ENCODE measurements around the gene CTTNBP2. TPM values are rescaled to one million over a fixed set of nuclear protein-coding genes. Genes with fewer than 3 reads are reported as not detected.

CTTNBP2 gene
- total RNA-seq, 2 experiments from 2014 or later: not detected

GRCh38 chr7:117863618-117864017, 9.6 kb downstream of the CTTNBP2 start:
- POLR2A ChIA-PET: no interaction called here
- ATAC-seq (no peak), DNase-seq (no peak)
- Mint-ChIP-seq H3K4me1 (no peaks in the 10 kb centered on the region), H3K27ac (no peak overlapping the region), H3K4me3 (no peak overlapping the region), H3K27me3 (peaks cover 5% of the 10 kb centered on the region), H3K9me3 (ENCODE audit: low read depth) (no peaks in the 10 kb centered on the region), H3K36me3 (ENCODE audit: low read depth) (no peaks in the 10 kb centered on the region)
- intact Hi-C loops (cut with DNase I, micrococcal nuclease): no loop called here
- CTCF ChIA-PET: no interaction called here

- intact Hi-C loops (cut with DNase I, micrococcal nuclease): no loop called here
Measured at GRCh38 chr7:117862378-117862777, 10.9 kb downstream of the CTTNBP2 start.

GRCh38 chr7:117859246-117859812, 13.9 kb downstream of the CTTNBP2 start:
- H3K4me1 Mint-ChIP-seq: no peaks in the 10 kb centered on the region
- DNase-seq (no peak), ATAC-seq (no peak)
- no peak overlapping the region for H3K4me3 Mint-ChIP-seq
- ChIA-PET POLR2A (no interaction called here), CTCF (no interaction called here)
- H3K36me3 Mint-ChIP-seq (ENCODE audit: low read depth): no peaks in the 10 kb centered on the region
- H3K9me3 Mint-ChIP-seq (ENCODE audit: low read depth): no peaks in the 10 kb centered on the region
- H3K27ac Mint-ChIP-seq: no peak overlapping the region
- intact Hi-C loops (cut with DNase I, micrococcal nuclease): no loop called here
- H3K27me3 Mint-ChIP-seq: peaks cover 2% of the 10 kb centered on the region

More at GRCh38 chr7:117862378-117862777, 10.9 kb downstream of the CTTNBP2 start:
- peaks cover 5% of the 10 kb centered on the region for H3K27me3 Mint-ChIP-seq
- H3K4me3 Mint-ChIP-seq: no peak overlapping the region
- ChIA-PET POLR2A (no interaction called here), CTCF (no interaction called here)
- no peaks in the 10 kb centered on the region for H3K4me1 Mint-ChIP-seq
- H3K36me3 Mint-ChIP-seq (ENCODE audit: low read depth): no peaks in the 10 kb centered on the region
- H3K9me3 Mint-ChIP-seq (ENCODE audit: low read depth): no peaks in the 10 kb centered on the region
- no peak overlapping the region for H3K27ac Mint-ChIP-seq
- DNase-seq: no peak
- ATAC-seq: no peak

GRCh38 chr7:117858712-117859111, 14.5 kb downstream of the CTTNBP2 start:
- Mint-ChIP-seq H3K36me3 (ENCODE audit: low read depth) (no peaks in the 10 kb centered on the region), H3K9me3 (ENCODE audit: low read depth) (no peaks in the 10 kb centered on the region), H3K4me3 (no peak overlapping the region), H3K27me3 (peaks cover 2% of the 10 kb centered on the region), H3K27ac (no peak overlapping the region), H3K4me1 (no peaks in the 10 kb centered on the region)
- intact Hi-C loops (cut with DNase I, micrococcal nuclease): no loop called here
- DNase-seq: no peak
- ChIA-PET CTCF (no interaction called here), POLR2A (no interaction called here)
- no peak for ATAC-seq

GRCh38 chr7:117857718-117858117, 15.5 kb downstream of the CTTNBP2 start:
- Mint-ChIP-seq H3K27me3 (peaks cover 2% of the 10 kb centered on the region), H3K36me3 (ENCODE audit: low read depth) (no peaks in the 10 kb centered on the region), H3K4me1 (no peaks in the 10 kb centered on the region), H3K9me3 (ENCODE audit: low read depth) (no peaks in the 10 kb centered on the region), H3K27ac (no peak overlapping the region), H3K4me3 (no peak overlapping the region)
- ChIA-PET CTCF (no interaction called here), POLR2A (no interaction called here)
- DNase-seq (no peak), ATAC-seq (no peak)
- intact Hi-C loops (cut with DNase I, micrococcal nuclease): no loop called here

- no peak overlapping the region for H3K27ac Mint-ChIP-seq
- DNase-seq (no peak), ATAC-seq (no peak)
- ChIA-PET POLR2A (no interaction called here), CTCF (interaction anchor here (0.6 to 0.7 kb wide), 2 partner anchors 25 to 1783 kb away, joined by 3 read pairs; no protein-coding TSS in a partner anchor)
- H3K4me3 Mint-ChIP-seq: no peak overlapping the region
- H3K4me1 Mint-ChIP-seq: no peaks in the 10 kb centered on the region
- intact Hi-C loops (cut with DNase I, micrococcal nuclease): no loop called here
- H3K36me3 Mint-ChIP-seq (ENCODE audit: low read depth): no peaks in the 10 kb centered on the region
- H3K27me3 Mint-ChIP-seq: peaks cover 6% of the 10 kb centered on the region
- H3K9me3 Mint-ChIP-seq (ENCODE audit: low read depth): no peaks in the 10 kb centered on the region
Measured at GRCh38 chr7:117856196-117856595, 17.0 kb downstream of the CTTNBP2 start.

- Mint-ChIP-seq H3K4me1 (no peaks in the 10 kb centered on the region), H3K27ac (no peak overlapping the region), H3K27me3 (peaks cover 6% of the 10 kb centered on the region), H3K9me3 (ENCODE audit: low read depth) (no peaks in the 10 kb centered on the region), H3K36me3 (ENCODE audit: low read depth) (no peaks in the 10 kb centered on the region), H3K4me3 (no peak overlapping the region)
- ChIA-PET CTCF (interaction anchor here (2.0 kb wide), 1 partner anchor 15 kb away, joined by 6 read pairs; no protein-coding TSS in a partner anchor), POLR2A (no interaction called here)
- intact Hi-C loops (cut with DNase I, micrococcal nuclease): no loop called here
- no peak for DNase-seq
- no peak for ATAC-seq
Measured at GRCh38 chr7:117854186-117854585, 19.1 kb downstream of the CTTNBP2 start.

GRCh38 chr7:117848941-117849340, 24.3 kb downstream of the CTTNBP2 start:
- no peak overlapping the region for H3K27ac Mint-ChIP-seq
- DNase-seq (no peak), ATAC-seq (no peak)
- H3K27me3 Mint-ChIP-seq: peaks cover 7% of the 10 kb centered on the region
- no peaks in the 10 kb centered on the region for H3K36me3 Mint-ChIP-seq (ENCODE audit: low read depth)
- no peaks in the 10 kb centered on the region for H3K9me3 Mint-ChIP-seq (ENCODE audit: low read depth)
- H3K4me3 Mint-ChIP-seq: no peak overlapping the region
- ChIA-PET POLR2A (no interaction called here), CTCF (interaction anchor here (1.1 kb wide), 1 partner anchor 53 kb away, joined by 3 read pairs; no protein-coding TSS in a partner anchor)
- intact Hi-C loops (cut with DNase I, micrococcal nuclease): no loop called here
- H3K4me1 Mint-ChIP-seq: no peaks in the 10 kb centered on the region

- no peak overlapping the region for H3K27ac Mint-ChIP-seq
- H3K4me1 Mint-ChIP-seq: no peaks in the 10 kb centered on the region
- intact Hi-C loops (cut with DNase I, micrococcal nuclease): no loop called here
- ChIA-PET POLR2A (no interaction called here), CTCF (no interaction called here)
- peaks cover 2% of the 10 kb centered on the region for H3K27me3 Mint-ChIP-seq
- no peak for DNase-seq
- no peak for ATAC-seq
- no peak overlapping the region for H3K4me3 Mint-ChIP-seq
- H3K9me3 Mint-ChIP-seq (ENCODE audit: low read depth): no peaks in the 10 kb centered on the region
- H3K36me3 Mint-ChIP-seq (ENCODE audit: low read depth): no peaks in the 10 kb centered on the region
Measured at GRCh38 chr7:117844678-117845077, 28.6 kb downstream of the CTTNBP2 start.

GRCh38 chr7:117841611-117842010, 31.6 kb downstream of the CTTNBP2 start:
- CTCF ChIA-PET: interaction anchor here (0.8 kb wide), 1 partner anchor 217 kb away, joined by 3 read pairs; no protein-coding TSS in a partner anchor
- POLR2A ChIA-PET: no interaction called here
- DNase-seq (no peak), ATAC-seq (no peak)
- no peaks in the 10 kb centered on the region for H3K27me3 Mint-ChIP-seq
- no peaks in the 10 kb centered on the region for H3K9me3 Mint-ChIP-seq (ENCODE audit: low read depth)
- intact Hi-C loops (cut with DNase I, micrococcal nuclease): no loop called here
- no peaks in the 10 kb centered on the region for H3K36me3 Mint-ChIP-seq (ENCODE audit: low read depth)
- no peak overlapping the region for H3K4me3 Mint-ChIP-seq
- H3K4me1 Mint-ChIP-seq: no peaks in the 10 kb centered on the region
- no peak overlapping the region for H3K27ac Mint-ChIP-seq

GRCh38 chr7:117841011-117841410, 32.2 kb downstream of the CTTNBP2 start:
- CTCF ChIA-PET: interaction anchor here (0.8 kb wide), 1 partner anchor 218 kb away, joined by 3 read pairs; no protein-coding TSS in a partner anchor

GRCh38 chr7:117839507-117839906, 33.7 kb downstream of the CTTNBP2 start:
- POLR2A ChIA-PET: interaction anchor here (0.6 kb wide), 1 partner anchor 9 kb away, joined by 4 read pairs; no protein-coding TSS in a partner anchor
- intact Hi-C loops (cut with DNase I, micrococcal nuclease): no loop called here
- no peaks in the 10 kb centered on the region for H3K36me3 Mint-ChIP-seq (ENCODE audit: low read depth)
- CTCF ChIA-PET: no interaction called here
- H3K27me3 Mint-ChIP-seq: no peaks in the 10 kb centered on the region
- DNase-seq (no peak), ATAC-seq (no peak)
- H3K4me3 Mint-ChIP-seq: no peak overlapping the region
- no peaks in the 10 kb centered on the region for H3K9me3 Mint-ChIP-seq (ENCODE audit: low read depth)
- H3K27ac Mint-ChIP-seq: no peak overlapping the region
- H3K4me1 Mint-ChIP-seq: no peaks in the 10 kb centered on the region

More at GRCh38 chr7:117841011-117841410, 32.2 kb downstream of the CTTNBP2 start:
- Mint-ChIP-seq H3K27me3 (no peaks in the 10 kb centered on the region), H3K4me1 (no peaks in the 10 kb centered on the region), H3K4me3 (no peak overlapping the region), H3K27ac (no peak overlapping the region), H3K36me3 (ENCODE audit: low read depth) (no peaks in the 10 kb centered on the region), H3K9me3 (ENCODE audit: low read depth) (no peaks in the 10 kb centered on the region)
- POLR2A ChIA-PET: no interaction called here
- intact Hi-C loops (cut with DNase I, micrococcal nuclease): no loop called here
- ATAC-seq (no peak), DNase-seq (no peak)
